NCI-H82 treated with DMSO at 0.1 percent for 48 hours (cell line): ENCODE measurements around the gene PHYHIPL.

Experiments used
- DNase-seq: peaks from one replicate; lab custom pipeline; 2025; ENCODE audit not compliant: unreplicated experiment; lab: John Stamatoyannopoulos, UW

The PHYHIPL gene

DNA sequence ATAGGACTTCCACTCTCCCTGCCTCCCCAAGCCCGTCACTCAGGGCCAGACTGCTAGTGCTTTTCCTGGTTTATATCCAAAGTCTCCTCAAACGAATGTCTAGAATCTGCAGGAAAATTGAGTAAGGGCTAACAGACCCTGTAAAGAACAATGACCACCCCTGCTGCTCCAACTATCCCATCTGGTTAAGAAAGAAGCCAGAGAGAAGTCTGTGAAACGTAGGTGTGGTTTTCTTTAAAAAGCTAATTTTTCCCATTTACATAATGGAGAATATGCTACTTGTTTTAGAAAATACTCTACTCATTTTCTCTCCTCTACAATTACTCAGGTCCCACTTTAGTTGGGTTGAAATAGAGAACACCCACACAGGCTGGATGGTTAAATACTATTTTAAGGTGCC is 113.4 kb downstream of the PHYHIPL start:
- DNase-seq = no peak

DNA sequence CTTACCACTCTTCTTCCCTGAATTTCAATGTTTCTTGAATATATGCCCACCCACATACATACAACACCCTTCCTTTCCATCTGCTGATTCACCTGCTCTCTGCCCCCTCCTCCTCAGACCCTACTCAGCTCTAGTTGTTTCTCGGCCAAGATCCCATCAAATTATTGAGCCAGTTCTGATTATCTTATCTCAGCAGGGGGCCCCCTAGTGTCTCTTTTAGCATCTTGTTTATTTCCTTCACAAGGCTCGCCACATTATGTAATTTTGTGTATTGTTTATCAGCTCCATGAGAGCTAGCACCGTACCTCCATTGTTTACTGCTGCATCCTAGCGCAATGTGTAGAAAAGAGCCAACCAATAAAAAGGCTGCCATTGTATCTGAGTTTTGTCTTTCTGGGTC is 114.0 kb downstream of the PHYHIPL start:
- DNase-seq = no peak
